Bone marrow (tissue), 2 donors: ENCODE measurements around the gene VCAN.
"Not testable (repeated sequence)": the region's sequence is repeated elsewhere in the genome, so short reads cannot be mapped to it uniquely, and the experiment has no call there.

Experiments
- DNase-seq, 2 donors: peaks; one replicate each; lab custom pipeline; 2025; lab: John Stamatoyannopoulos, UW

VCAN gene

GRCh38 chr5:83471405-83472212, at the start of gene VCAN:
Gene VCAN (plus strand): TSS chr5:83471744. CDS start chr5:83483519, 11,775 bp downstream.
- DNase-seq: peak in 1 of 2 donors; percentile 59

DNA sequence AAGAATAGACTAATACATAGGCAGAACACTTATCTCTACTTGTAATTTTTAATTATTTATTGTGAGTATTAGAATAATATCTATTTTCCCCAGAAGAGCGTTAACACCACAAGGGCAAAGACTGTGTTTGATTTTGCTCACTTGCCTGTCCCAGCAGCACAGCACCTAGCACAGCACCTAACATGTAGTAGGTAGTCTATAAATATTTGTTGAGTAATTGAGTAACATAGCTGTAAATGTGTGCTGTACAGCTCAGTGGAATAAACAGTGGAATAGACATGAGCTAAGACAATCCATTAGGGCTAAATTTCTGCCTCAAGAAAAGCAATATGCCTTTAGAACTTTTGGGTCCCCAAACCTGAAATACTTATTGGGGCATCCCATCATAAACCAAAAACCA, 49.3 kb upstream of the VCAN start:
- no peak for DNase-seq

DNA sequence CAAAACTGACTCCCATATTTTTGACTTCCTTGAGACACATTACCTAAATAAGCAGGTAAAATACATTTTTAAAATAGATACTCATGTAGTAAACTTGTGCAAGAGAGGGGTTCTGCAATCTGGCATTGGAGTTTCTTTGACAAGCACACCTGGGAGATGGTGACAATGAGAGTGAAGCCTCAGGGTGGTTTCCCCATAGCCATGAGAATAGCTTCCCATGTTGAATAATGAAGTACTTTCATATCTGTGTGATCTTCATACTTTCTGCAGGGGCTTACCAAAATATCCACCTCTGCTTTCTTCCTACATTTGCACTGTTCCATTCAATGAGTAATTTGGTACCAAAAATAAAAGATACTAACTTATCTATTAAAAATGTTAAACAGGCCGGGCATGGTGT, 44.7 kb upstream of the VCAN start:
- no peak for DNase-seq

- DNase-seq: no peak
These were observed 43.4 kb upstream of the VCAN start for GRCh38 chr5:83428126-83428525.

GRCh38 chr5:83428890-83429289, 42.7 kb upstream of the VCAN start:
- DNase-seq: no peak

GRCh38 chr5:83430130-83431010, 41.2 kb upstream of the VCAN start:
- DNase-seq: peak in 1 of 2 donors; percentile 29

- no peak for DNase-seq
These were observed 37.7 kb upstream of the VCAN start for GRCh38 chr5:83433891-83434290.

DNA sequence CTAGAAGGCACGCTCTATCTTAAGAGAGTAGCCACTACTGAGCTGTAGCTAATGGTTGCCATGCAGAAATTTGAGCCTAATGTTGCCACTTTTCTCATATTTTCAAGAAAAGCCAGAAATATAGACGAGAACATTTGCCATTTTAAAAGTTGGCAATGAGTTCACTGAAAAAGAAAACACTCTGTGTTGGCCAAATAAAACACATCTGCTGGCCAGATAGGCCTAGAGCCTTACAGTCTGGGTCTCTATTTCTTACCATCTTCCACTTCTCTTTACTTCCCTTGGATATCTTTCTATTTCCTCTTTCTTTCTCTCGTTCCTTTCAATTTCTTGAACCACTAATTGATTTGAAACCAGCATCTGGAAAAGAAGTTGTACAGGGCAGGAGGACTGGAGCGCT, 36.6 kb upstream of the VCAN start:
- no peak for DNase-seq

DNA sequence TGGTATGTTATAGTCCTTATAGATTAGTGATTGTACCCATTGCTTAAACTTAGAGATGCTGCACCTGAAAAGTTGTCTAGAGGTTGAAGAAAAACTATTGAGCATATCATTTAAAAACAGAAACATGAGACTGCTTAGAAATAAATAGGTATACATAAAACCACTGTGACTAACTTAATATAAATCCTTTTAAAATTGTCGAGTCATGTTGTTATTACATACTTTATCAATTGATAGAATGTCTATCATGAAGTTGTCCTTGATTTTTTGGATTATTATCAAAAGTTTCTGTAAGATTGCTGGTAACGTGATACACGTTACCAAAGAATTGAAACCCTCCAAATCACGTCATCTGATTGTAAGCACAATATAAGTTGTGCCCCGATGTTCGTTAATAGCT, 35.3 kb upstream of the VCAN start:
- no peak for DNase-seq

DNA sequence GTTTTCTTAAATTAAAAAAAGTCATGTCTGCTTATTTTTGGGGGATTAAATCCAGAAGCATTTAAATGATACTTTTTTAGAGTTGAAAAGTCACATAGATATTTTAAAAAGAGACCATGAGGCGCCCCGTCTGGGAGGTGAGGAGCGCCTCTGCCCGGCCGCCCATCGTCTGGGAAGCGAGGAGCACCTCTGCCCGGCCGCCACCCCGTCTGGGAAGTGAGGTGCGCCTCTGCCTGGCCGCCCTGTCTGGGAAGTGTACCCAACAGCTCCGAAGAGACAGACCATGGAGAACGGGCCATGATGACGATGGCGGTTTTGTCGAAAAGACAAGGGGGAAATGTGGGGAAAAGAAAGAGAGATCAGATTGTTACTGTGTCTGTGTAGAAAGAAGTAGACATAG, 33.8 kb upstream of the VCAN start:
- DNase-seq: not testable (repeated sequence)

- no peak for DNase-seq
These were observed 30.7 kb upstream of the VCAN start for GRCh38 chr5:83440826-83441225.

- DNase-seq: no peak
These were observed 29.8 kb upstream of the VCAN start for GRCh38 chr5:83441747-83442146.

DNA sequence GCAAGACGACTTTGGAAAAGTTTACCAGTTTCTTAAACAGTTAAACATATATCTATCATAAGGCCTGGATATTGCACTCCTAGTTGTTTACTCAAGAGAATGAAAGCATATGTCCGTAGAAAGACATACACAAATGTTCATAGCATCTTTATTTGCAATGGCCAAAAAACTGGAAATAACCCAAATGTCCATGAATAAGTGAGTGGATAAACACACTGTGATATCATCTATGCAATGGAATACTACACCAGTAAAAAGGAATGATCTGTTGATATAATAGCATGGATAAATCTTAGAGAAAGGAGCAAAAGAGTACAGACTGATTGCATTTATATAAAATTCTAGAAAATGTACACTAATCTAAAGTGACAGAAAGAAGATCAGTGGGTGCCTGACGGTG, 28.0 kb upstream of the VCAN start:
- DNase-seq: no peak

DNA sequence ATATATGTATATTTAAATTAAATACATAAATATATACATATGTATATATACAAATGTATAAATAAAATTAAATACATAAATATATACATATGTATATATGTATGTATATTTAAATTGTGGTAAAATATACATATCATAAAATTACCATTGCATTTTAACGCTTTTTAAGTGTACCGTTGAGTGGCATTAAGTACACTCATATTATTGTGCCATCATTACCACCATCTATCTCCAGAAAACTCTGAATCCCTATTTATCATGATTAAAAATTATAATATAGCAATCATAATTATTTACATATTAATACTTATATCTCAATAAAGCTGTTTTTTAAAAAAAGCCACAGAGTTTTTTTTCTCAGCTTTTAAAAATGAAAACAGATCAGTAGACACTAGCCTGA, 27.1 kb upstream of the VCAN start:
- DNase-seq: no peak

DNA sequence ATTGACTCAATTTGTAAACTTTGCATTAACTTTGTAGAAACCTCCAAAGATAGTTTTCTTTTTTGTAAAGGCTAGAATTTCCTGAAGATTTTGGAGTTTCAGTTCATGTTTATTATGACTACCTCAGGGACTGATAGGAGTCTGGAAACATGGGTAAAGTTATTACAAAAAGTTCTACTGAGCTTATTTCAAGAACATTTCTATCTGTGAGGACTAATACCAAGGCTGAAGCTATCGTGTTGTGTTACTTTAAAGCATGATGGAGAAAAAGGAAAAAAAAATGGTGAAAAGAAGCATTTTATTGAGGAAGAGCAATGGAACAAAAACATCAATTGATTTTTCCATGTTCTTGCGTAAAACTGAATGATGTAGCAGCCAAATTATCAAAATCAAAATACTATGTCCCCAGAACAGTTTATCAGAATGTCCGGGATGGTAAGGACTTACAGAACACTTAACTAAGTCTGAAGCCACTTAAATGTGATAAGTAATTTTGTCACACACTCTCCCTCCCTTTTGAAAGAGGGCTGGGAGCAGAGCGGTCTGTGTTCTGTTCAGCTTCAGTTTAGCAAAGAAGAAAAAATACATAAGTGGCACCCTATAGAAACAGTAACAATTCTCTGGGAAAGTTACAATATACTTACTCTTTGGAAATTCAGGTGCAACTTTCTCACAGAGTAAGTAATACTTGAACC, 25.1 kb upstream of the VCAN start:
- no peak for DNase-seq

GRCh38 chr5:83447533-83447932, 24.0 kb upstream of the VCAN start:
- no peak for DNase-seq

GRCh38 chr5:83450183-83450966, 21.2 kb upstream of the VCAN start:
- DNase-seq: no peak

- no peak for DNase-seq
These were observed 20.6 kb upstream of the VCAN start for GRCh38 chr5:83450967-83451248.

GRCh38 chr5:83451955-83452354, 19.6 kb upstream of the VCAN start:
- no peak for DNase-seq

- DNase-seq: no peak
These were observed 17.6 kb upstream of the VCAN start for GRCh38 chr5:83453937-83454336.

- DNase-seq: no peak
These were observed 7.3 kb upstream of the VCAN start for GRCh38 chr5:83464261-83464660.
